Prostate gland (tissue), 2 donors: ENCODE measurements around the gene PGPEP1.

Experiments used
- POLR2A ChIP-seq: fragments of 450-650 bp; IDR thresholded peaks from one replicate; pipeline ENCODE4 v1.6.1; 2016; ENCODE audit warnings: antibody characterized with exemption, mild to moderate bottlenecking
- POLR2AphosphoS5 ChIP-seq: sonication (generic); formaldehyde crosslinking; IDR thresholded peaks from one replicate; pipeline ENCODE4 v1.6.1; 2017; ENCODE audit warnings: antibody characterized with exemption
- TF ChIP-seq, protein P1 (sequence below), 4 experiments: fragments of 200-600 bp in 2 of 4; fragments of 450-650 bp in 2 of 4; sonication (generic) in 2 of 4; IDR thresholded peaks; 1 replicate in 3 of 4; 2 replicates in 1 of 4; pipeline ENCODE4 v1.5.1; 2016 to 2019; ENCODE audit warnings: antibody characterized with exemption in 4 of 4, mild to moderate bottlenecking in 2 of 4, moderate library complexity in 2 of 4

DNA sequence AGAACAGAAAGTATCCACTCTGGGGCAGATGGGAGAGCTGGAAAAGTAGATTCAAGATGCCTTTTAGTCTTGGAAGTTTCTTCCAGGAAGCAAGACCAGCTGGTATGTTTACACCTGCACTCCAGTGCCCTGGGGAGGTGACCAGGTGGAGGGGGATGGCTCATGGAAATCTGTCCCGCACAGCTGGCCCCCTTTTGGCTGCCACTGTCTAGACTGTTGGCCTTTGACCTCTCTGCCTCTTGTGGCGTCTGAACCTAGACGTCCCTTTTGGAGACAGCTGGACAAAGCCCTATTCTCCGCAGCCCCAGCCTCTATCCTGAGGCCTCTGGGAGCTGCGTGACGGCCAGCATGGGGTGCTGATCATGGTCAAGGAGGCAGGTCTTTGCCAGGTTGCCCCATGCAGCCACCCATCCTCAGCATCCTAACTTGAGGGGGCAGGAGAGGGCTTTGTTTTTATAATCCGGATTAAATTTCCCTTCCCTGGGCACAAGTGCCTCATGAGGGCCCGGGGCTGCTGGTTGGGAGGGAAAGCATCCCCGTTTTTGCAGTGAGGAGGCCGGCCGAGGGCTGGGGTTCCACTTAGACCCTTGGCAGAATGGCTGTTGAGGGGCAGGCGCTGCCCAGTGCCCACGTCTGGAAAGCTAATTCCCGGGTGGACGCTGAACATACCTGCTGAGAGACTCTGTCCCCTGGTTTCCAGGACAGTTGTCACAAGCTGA, 28.3 kb downstream of the PGPEP1 start:
- TF ChIP-seq, protein P1, sequence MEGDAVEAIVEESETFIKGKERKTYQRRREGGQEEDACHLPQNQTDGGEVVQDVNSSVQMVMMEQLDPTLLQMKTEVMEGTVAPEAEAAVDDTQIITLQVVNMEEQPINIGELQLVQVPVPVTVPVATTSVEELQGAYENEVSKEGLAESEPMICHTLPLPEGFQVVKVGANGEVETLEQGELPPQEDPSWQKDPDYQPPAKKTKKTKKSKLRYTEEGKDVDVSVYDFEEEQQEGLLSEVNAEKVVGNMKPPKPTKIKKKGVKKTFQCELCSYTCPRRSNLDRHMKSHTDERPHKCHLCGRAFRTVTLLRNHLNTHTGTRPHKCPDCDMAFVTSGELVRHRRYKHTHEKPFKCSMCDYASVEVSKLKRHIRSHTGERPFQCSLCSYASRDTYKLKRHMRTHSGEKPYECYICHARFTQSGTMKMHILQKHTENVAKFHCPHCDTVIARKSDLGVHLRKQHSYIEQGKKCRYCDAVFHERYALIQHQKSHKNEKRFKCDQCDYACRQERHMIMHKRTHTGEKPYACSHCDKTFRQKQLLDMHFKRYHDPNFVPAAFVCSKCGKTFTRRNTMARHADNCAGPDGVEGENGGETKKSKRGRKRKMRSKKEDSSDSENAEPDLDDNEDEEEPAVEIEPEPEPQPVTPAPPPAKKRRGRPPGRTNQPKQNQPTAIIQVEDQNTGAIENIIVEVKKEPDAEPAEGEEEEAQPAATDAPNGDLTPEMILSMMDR (IDR thresholded peaks at IDR 0.05), result no peak
- TF ChIP-seq POLR2A (no peak), POLR2AphosphoS5 (no peak)
